Calu3 (cell line): ENCODE measurements around the gene SPATS2. TPM values are rescaled to one million over a fixed set of nuclear protein-coding genes. Genes with fewer than 3 reads are reported as not detected.

Experiments
- BruUV-seq: library from RNA; stranded (reverse); fragments of 400-500 nt; replicated peaks from 2 replicates; lab custom pipeline; 2021; lab: Mats Ljungman, UMichigan
- CTCF ChIA-PET: fragments of 300-600 bp; sonication (Branson Sonifier 250); formaldehyde crosslinking; loops from one replicate; lab custom pipeline; 2022; ENCODE audit warnings: antibody characterized with exemption; lab: Charles Lee
- DNase-seq: peaks from one replicate; pipeline ENCODE4 v3.0.0; 2022
- H3K27ac Mint-ChIP-seq: one replicate; pipeline ENCODE4 v1.8.0; 2022; ENCODE audit warnings: mixed read lengths; ENCODE audit not compliant: unreplicated experiment
- H3K27me3 Mint-ChIP-seq: one replicate; pipeline ENCODE4 v1.8.0; 2022; ENCODE audit warnings: mixed read lengths; ENCODE audit not compliant: unreplicated experiment
- H3K36me3 Mint-ChIP-seq: one replicate; pipeline ENCODE4 v1.8.0; 2022; ENCODE audit warnings: mild to moderate bottlenecking, moderate library complexity, mixed read lengths; ENCODE audit not compliant: insufficient read depth, unreplicated experiment
- H3K4me1 Mint-ChIP-seq: one replicate; pipeline ENCODE4 v1.8.0; 2022; ENCODE audit warnings: mild to moderate bottlenecking, low read depth, mixed read lengths; ENCODE audit not compliant: unreplicated experiment
- H3K4me3 Mint-ChIP-seq: one replicate; pipeline ENCODE4 v1.8.0; 2022; ENCODE audit warnings: mild to moderate bottlenecking, low read depth, moderate library complexity, mixed read lengths; ENCODE audit not compliant: unreplicated experiment
- H3K9me3 Mint-ChIP-seq: one replicate; pipeline ENCODE4 v1.8.0; 2022; ENCODE audit warnings: low read depth, mixed read lengths; ENCODE audit not compliant: unreplicated experiment
- CTCF ChIP-seq: fragments of 200-600 bp; IDR thresholded peaks from one replicate; pipeline ENCODE4 v1.8.0; 2022; ENCODE audit warnings: antibody characterized with exemption; ENCODE audit not compliant: unreplicated experiment
- intact Hi-C: fragments of 100-400 bp; cut with micrococcal nuclease; formaldehyde crosslinking; loops from one replicate; pipeline ENCODE4 v1.10.0; 2022; ENCODE audit not compliant: unreplicated experiment
- total RNA-seq: library from RNA; stranded (reverse); gene quantifications from 2 replicates; pipeline ENCODE4 v1.2.3, GENCODE V29; 2022

The SPATS2 gene
- total RNA-seq, 1 experiment from 2014 or later: 23.2 TPM

GRCh38 chr12:49493900-49494299, 126.6 kb downstream of the SPATS2 start:
- Mint-ChIP-seq H3K27ac (no peak overlapping the region), H3K9me3 (no peaks in the 10 kb centered on the region), H3K36me3 (peaks cover 13% of the 10 kb centered on the region), H3K27me3 (no peaks in the 10 kb centered on the region), H3K4me3 (no peak overlapping the region), H3K4me1 (peaks cover 8% of the 10 kb centered on the region)
- no peak for DNase-seq
- BruUV-seq: no TSS peak
- CTCF ChIA-PET: no interaction called here
- intact Hi-C loops: no loop called here
- TF ChIP-seq CTCF: no peak

GRCh38 chr12:49496417-49497360, 129.4 kb downstream of the SPATS2 start:
- no peaks in the 10 kb centered on the region for H3K27me3 Mint-ChIP-seq
- H3K9me3 Mint-ChIP-seq: no peaks in the 10 kb centered on the region
- no peaks in the 10 kb centered on the region for H3K4me1 Mint-ChIP-seq
- no peak for DNase-seq
- TF ChIP-seq CTCF: no peak
- peaks cover 9% of the 10 kb centered on the region for H3K36me3 Mint-ChIP-seq
- BruUV-seq: no TSS peak
- H3K27ac Mint-ChIP-seq: no peak overlapping the region
- CTCF ChIA-PET: interaction anchor here (0.6 kb wide), 1 partner anchor 15 kb away, joined by 3 read pairs; no protein-coding TSS in a partner anchor
- intact Hi-C loops: no loop called here
- H3K4me3 Mint-ChIP-seq: no peak overlapping the region

GRCh38 chr12:49501895-49502294, 134.6 kb downstream of the SPATS2 start:
- no peak for DNase-seq
- TF ChIP-seq CTCF: no peak
- Mint-ChIP-seq H3K27me3 (no peaks in the 10 kb centered on the region), H3K4me1 (peaks cover 11% of the 10 kb centered on the region), H3K9me3 (no peaks in the 10 kb centered on the region), H3K4me3 (no peak overlapping the region), H3K27ac (no peak overlapping the region), H3K36me3 (peaks cover 18% of the 10 kb centered on the region)
- CTCF ChIA-PET: no interaction called here
- no TSS peak for BruUV-seq
- intact Hi-C loops: no loop called here

- no peak for DNase-seq
- intact Hi-C loops: no loop called here
- CTCF ChIA-PET: no interaction called here
- Mint-ChIP-seq H3K4me3 (no peak overlapping the region), H3K9me3 (no peaks in the 10 kb centered on the region), H3K27ac (peak overlapping the region; percentile 85), H3K27me3 (no peaks in the 10 kb centered on the region), H3K36me3 (peaks cover 12% of the 10 kb centered on the region), H3K4me1 (peaks cover 18% of the 10 kb centered on the region)
- no TSS peak for BruUV-seq
- no peak for TF ChIP-seq CTCF
Observed at GRCh38 chr12:49502590-49502989, 135.3 kb downstream of the SPATS2 start.
